HG03045 (cell line): ENCODE data around the gene C16orf74.

Experiments used
- ATAC-seq: cut with Tn5 transposase; IDR thresholded peaks from one replicate; pipeline ENCODE4 v1.9.1; 2021; ENCODE audit warnings: mild to moderate bottlenecking, moderate library complexity; ENCODE audit not compliant: unreplicated experiment

Gene C16orf74

DNA sequence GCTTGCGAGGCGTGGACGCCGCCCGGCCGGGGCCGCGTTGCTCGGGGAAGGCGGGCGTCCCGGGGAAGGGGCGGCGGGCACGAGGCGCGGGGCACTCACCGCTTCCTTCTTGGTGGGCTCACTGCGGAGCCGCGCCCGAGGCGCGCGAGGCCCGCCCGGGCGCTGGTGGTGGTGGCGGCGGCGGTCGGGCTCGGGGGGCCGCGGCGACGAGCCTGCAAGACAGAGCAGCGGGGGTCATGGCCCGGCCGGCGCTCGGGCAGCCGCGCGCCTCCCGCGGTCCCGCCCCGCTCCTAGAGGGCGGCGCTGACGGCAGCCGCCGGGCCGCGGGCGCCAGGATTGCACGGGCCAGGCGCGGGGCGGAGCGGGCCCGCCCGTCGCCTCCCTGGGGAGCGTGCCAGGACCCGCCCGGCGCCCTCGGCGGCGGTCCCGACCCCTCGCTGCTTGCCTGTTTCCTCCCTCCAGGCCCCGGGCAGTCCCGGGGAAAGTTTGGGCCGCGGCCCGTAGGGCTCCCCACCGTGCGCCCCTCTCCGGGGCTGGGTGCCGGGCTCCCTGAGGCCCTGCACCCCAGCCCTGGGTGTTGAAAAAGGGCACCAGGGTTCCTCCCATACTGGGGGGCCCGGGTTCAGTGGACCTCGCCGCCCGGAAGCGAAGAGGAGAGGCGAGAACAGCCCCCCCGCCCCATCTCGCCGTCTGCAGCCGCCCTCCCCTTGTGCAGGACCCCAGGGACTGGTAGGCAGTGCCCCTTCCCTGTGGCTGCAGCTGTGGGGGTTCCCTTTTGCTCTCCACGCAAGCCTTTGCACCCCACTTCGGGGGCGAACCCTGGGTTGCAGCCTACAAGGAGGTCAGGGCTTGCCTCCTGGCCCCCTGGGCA lies at the start of gene C16orf74:
Gene C16orf74, minus strand, starts transcription at position 270 of the 871 bp plus-strand sequence. CDS start 15,879 bp downstream, outside the sequence.
- ATAC-seq = peak; percentile 39

DNA sequence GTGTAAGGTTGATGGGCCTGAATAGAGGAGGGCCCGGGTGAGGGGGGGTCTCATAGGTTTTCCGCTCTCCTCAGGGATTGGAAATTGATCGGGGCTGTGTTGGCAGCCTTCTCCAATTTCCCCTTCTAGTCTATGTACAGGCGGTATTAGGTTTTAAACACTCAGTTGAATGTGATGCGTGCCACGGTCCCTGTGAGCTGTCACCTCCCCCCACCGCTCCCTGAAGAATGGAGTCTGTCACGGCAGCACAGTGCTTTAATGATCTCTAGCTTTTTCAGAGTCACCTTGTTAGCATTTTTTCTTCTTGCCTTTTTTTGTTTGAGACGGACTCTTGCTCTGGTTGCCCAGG lies 49.4 kb upstream of the C16orf74 start:
- ATAC-seq = no peak

DNA sequence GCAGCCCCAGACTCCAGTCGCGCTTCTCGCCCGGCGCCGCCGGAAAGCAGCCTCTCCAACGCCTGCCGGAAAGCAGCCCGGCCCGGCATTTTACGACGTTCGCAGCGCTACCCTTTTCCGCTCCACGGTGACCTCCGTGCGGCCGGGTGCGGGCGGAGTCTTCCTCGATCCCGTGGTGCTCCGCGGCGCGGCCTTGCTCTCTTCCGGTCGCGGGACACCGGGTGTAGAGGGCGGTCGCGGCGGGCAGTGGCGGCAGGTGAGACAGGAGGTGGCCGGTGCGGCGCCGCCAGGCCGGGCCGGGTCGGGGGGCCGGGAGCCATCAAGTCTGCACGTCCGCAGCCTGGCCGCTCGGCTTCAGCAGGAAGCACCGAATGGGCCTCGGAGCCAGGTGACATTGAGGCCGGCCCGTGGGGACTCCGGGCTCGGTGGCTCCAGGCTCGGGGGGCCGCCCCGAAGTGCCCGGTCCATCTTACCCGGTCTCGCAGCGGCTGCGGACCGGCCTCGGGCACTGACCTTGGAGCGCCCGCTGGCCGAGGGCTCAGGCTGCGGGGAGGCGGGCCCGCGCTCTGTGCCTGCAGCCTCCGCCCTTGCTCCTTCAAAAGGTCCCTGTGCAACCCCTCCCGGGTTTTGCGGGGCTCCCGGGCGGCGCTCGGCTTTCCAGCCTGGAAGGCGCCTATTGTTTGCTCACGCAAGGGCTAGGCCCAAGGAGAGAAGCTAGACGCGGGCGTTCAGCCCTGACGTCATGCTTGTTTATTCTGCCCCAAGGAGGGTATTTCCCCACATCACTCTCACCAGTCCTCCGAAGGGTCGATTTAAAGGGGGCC lies 48.8 kb upstream of the C16orf74 start, which contains the start of the genes COX4I1 and EMC8:
Gene COX4I1, plus strand, starts transcription at position 199 of the 824 bp plus-strand sequence. CDS start 1,511 bp downstream, outside the sequence.
Gene EMC8, minus strand, starts transcription at position 48 of the 824 bp plus-strand sequence. CDS start 249 bp downstream, outside the sequence.
- peak; percentile 78 for ATAC-seq

DNA sequence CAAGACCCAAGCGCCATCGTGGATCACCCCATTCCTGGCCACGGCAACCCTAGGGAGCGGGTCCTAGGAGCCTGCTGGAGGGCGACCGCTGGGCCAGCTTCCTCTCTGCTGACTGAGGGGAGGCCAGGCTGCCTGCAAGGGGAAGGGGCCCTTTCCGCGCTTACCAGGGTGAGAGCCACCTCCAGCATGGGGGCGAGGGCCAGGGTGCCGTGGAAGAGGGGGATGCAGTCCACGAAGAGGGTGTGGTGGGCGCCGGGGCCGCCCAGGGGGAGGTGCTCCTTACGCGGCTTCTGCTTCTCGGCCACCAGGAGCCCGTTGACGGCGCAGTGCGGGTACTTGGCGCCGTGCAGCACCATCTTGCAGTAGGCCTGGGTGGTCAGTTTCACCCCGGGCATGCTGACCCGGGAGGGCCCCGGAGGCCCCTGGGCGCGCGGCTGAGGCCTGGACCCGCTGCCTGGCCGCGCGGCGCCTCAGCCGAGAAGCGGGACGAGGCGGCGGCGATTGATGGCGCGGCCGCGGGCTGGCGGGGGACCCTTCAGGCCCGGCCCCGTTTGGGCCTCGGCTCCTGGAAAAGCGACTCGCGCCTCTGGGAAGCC lies 48.1 kb upstream of the C16orf74 start:
- ATAC-seq = peak; percentile 23

DNA sequence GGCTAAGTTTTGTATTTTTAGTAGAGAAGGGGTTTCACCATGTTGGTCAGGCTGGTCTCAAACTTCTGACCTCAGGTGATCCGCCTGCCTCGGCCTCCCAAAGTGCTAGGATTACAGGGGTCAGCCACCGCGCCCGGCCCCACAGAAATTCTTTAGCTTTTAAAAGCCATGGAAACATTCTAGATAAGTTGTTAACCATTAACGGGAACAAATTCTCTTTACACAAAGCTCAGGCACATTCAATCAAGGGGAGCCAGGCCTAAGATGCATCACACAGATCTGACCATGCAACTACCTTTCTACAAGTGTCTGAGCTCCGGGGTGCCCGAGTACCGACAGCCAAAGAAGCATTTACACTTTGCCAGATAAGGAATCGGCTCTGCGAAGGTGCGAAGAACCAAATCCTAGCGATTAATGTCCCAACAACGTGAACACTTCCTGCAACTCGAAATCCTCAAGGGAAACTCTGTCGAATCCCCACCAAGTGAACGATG lies 47.4 kb upstream of the C16orf74 start:
- no peak for ATAC-seq

DNA sequence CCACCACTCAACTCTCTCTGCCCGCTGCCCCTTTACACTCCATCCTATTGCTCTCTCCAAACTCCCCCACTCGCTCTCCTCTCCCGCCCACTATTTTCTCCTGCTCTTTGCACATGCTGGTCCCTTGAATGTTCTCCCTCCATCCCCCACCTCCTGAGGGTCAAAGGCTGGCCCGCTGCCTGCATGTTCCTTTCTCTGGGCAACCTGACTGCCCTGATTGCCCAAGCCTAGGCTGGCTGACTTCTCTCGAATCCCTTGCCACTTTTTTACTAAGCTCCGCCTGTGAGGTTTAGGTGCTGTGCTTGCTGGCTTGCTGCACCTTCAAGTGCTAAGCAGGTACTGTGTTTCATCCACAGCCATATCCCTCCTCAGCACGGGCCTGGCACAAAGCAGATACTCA lies 45.7 kb upstream of the C16orf74 start:
- ATAC-seq = no peak

DNA sequence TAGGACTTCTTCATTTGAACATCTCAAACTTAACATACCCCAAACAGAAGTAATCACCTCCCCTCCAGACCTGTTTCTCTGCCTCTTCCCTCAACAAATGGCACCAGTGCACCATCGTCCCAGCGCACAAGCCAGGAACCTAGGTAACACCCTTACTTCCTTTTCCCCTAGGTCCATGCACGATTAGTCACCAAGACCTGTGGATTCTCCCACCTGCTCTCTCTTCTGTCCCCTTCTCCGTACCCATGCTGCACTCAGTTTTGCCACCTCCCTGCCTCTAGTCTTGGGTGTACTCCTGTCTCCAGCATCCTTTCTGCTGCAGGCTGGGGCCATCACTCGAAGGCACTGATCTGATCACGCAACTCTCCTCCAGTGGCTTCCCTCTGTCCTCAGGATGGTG lies 45.3 kb upstream of the C16orf74 start:
- no peak for ATAC-seq

DNA sequence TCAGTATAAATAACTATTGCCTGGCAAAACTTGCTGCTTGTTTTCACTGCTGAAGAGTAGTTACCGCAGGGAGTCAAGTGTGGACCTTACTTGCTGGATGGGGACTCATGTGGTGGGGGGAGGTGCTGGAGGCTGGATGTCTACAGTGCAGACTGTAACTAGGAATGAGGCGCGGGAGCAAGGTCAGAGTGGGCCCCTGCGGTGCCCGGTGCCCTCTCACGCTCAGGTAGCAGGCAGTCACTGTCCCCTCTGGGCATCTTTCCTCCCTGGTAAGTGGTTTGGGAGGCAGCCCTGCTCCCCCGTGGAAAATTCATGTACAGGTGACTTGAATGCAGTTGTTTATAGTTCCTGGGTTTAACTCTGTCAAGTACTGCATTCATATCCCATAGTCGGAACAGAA lies 43.8 kb upstream of the C16orf74 start:
- ATAC-seq = no peak

DNA sequence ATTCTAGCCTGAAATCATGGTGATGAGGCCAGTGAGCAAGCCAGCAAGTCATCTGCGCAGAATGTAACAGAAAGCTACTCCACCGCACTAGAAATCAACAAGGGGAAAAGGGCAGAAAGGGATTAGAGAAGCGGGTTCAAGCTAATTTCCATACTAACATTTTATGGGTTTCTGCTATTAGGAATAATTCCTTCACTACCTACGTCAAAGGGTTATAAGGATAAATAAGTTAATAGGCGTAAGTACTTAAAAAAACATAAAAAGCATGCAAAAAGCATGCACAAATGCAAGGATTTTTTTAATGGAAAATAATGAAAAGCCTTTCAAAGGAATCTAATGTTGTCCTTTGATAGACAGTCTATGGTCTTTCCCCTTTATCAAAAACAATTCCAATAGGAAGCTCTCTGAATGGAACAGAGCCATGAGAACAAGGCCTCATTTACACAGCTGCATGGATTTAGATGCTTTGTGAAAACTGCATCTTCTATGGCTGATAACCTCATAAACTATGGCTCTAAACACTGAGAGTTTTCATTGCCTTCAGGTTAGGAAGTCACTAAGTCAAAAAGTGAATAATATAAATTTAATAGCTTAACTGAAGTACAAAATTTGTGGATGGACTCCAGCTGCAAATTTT lies 42.9 kb upstream of the C16orf74 start:
- ATAC-seq = no peak

DNA sequence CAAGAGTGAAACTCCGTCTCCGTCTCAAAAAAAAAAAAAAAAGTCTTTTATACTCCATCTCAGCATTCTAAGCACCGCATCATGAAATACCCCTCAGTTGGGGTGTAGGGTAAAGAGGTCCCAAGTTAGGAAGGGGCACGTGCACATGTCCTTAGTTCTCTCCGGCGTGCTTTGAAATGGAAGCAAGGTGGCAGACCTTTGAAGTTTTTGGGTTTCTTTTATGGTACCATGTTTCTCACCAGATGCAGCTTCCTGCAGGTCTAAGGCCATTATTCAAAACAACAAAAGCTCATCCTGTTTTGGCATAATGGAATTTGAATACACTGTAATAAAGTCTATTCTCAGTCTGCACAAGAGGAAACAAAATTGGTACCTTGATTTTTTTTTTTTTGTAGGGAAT lies 38.9 kb upstream of the C16orf74 start:
- ATAC-seq = no peak

DNA sequence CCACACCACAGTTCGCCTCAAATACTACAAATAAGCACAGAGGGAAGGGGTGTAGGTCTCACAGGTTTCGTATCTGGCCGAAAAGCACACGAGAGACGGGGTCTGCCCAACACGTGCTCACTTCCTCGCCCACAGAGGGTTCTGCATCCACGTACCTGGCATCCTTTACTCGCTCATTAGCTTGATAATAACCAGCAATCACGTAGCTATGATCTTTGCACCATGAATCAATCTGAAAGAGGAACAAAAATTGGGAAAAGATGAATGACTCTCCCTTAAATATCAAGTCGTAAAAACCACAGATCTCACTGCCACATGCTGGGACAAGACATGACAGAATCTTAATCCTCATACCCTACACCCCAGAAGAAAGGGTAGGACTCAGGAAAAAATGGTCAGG lies 37.9 kb upstream of the C16orf74 start:
- no peak for ATAC-seq

DNA sequence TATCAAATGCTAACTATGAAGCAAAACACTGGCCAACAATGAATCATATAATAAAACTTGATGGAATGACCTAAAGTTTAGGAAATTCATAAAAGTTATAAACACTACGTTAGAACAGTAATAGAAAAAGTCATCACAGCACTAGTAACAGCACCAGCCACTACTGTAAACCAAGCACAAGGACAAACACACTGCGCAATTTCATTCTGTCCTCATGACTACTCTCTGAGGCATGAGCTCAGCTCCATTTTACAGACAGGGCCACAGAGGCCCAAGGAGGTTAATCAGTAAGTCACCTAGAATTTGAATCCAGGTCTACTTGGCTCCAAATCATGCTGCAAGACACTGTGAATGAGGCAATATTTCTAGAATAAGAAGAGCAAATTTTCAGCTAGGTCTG lies 35.0 kb upstream of the C16orf74 start:
- no peak for ATAC-seq

DNA sequence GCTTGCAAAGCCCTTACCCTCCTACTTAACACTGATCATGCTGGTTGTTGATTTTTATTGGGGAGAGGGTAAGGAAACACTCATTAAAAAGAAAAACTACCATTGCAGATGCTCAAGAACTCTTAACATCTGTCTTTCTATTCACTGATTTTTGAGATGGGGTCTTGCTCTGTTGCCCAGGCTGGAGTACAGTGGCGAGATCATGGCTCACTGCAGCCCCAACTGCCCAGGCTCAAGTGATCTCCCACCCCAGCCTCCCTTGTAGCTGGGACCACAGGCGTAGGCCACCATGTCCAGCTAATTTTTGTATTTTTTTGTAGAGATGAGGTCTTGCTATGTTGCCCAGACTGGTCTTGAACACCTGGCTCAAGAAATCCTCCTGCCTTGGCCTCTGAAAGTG lies 33.9 kb upstream of the C16orf74 start:
- ATAC-seq = no peak

DNA sequence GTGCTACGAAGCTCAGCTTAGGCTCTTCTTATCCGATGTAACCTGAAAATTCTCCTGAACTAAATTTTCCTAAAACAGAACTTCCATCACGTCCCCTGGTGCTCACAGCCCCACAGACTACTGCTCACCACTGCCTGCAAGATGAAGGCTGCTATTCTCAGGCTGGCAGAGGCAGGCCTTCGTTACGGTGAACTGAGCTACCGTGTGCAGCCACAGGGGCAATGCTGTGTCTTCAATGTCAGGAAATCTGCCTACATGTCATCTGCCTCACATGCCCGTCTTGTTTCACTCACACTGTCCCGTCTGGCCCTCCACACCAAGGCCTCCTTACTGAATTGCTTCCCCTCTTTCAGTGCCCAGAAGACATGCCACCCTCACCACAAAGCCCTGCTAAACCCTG lies 32.5 kb upstream of the C16orf74 start:
- ATAC-seq = no peak

DNA sequence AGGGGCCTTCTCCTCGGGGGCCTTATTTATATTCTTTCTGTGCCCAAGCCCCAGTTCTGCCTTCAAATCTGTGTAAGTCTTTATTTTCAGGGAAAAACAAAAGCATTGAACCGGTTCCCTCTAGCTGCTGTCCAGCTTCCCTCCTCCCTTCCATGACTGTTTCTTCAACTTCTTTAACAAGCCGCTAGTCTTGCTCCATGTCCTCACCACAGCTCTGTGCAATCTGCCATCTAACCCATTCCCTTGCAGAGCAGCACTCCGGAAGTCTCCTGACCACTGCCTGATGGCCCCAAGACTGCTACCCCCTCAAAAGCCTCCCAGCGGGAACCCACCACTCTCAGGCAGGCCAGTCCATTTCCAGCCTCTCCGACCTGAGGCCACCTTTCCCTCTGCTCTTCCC lies 31.6 kb upstream of the C16orf74 start:
- ATAC-seq = no peak

DNA sequence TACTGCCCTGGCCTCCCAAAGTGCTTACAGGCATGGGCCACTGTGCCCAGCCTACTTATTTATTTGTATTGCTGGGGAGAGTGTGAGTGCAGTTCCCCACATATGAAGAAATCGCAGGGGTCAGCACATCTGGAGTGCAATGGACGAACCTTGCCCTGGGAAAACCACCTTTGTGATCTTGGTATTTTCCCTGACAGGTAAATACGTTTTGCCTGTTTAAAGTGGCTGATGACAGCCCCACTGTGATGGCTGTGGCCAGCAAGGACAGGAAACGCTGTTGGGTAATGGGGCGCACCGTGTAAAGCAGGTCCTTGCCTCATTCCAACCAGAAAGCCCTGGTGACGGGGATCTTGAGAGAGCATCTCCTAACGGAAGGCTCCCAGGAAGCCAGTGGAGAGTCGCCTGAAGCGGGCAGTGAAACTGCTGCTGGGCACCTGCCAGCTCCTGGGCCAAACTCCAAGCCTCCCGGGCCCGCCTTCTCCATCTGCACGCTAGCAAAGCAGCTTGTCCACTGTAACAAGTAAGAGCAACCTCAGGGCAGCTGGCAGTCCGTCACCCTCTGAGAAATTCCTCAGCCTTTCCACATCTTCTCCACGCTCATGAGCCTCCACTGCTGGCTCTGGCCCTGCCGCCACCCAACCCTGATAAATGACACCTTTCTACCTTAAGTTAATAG lies 30.9 kb upstream of the C16orf74 start:
- no peak for ATAC-seq

DNA sequence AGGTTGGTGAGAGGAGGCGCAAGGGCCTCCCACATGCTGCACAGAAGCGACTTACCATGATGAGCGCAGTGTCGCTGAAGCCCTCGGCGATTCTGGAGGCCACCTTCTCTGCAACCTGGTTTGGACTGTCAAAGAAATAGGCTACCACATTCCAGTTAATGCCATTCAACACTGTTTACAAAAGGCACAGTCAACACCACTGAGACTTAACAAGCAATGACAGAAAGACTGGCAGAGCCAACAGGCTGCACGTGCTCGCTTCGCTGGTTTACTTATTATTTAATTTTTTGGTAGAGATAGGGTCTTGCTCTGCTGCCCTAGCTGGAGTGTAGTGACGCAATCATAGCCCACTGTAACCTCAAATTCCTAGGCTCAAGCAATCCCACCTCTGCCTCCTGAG lies 30.3 kb upstream of the C16orf74 start:
- no peak for ATAC-seq

DNA sequence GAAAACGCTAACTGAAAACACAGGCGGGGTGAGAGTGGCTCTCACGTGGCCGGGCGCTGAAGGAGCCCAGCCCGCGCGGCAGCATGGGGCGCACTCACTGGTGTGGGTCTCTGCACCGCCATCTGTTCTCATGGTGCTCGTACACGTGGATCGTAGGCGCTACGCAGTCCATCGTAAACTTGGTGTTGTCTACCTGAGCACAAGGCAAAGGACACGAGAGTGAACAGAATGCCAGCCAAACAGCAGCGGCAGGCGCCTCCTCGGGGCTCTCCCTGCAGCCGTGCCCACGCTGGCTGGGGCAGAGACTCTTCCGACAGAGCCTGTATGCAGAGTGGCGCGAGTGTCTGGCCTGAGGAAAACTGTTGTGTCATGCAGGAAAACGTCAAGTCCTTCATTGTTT lies 29.4 kb upstream of the C16orf74 start:
- ATAC-seq = no peak

DNA sequence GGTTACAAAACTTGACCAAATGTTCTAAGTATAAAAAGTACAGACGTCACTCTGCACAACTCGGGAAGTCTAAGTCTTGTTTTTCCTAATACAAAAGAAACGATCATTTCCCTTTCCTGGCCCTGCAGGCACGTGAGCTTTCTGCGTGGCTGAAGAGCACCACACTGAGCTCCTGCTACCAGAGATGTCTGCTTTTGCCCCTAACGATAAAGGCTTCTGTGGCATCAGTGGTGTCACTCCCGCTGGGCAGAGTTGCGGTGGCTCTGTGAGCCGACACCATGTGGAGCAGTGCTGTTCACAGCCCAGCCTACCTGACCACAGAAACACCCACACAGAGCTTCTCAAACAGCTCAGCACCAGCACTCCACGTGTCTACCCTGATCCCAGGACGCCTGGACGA lies 28.0 kb upstream of the C16orf74 start:
- ATAC-seq = no peak

DNA sequence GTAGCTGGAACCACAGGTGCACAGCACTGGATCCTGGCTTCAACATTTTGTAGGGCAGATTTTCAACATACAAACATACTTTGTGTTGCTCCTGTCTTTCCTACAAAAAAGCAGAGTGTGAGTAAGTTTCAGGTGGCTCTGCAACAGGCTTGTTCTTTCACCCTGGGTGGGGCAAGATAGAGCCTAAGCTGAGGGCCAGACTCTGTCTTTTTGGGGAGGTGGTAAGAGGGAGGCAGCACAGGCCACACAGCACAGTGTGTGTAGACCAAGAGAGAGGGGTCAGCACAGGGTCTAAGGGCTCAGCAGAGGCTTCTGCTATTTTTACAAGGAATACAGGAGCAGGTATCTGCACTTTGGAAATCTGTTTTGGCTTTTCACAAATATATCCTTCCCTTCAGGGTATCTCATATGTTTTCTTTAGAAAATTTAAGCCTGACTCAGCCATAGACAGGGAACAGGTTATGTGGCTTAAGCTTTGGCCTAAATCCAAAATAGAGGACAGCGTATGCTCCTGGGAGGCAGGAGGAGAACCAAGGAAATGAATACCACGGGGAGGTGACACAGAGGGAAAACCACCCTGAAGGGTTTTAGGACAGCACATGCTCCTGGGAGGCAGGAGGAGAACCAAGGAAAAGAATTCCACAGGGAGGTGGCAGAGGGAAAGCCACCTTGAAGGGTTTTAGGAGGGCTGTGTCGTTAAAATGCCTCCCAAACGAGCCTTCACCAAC lies 26.9 kb upstream of the C16orf74 start:
- ATAC-seq = no peak
